GM19035 (cell line): Measurements from ENCODE around the gene TSSK3.

Experiments
- ATAC-seq: cut with Tn5 transposase; IDR thresholded peaks from one replicate; pipeline ENCODE4 v1.9.1; 2021; ENCODE audit not compliant: unreplicated experiment

Gene TSSK3, protein sequence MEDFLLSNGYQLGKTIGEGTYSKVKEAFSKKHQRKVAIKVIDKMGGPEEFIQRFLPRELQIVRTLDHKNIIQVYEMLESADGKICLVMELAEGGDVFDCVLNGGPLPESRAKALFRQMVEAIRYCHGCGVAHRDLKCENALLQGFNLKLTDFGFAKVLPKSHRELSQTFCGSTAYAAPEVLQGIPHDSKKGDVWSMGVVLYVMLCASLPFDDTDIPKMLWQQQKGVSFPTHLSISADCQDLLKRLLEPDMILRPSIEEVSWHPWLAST

DNA sequence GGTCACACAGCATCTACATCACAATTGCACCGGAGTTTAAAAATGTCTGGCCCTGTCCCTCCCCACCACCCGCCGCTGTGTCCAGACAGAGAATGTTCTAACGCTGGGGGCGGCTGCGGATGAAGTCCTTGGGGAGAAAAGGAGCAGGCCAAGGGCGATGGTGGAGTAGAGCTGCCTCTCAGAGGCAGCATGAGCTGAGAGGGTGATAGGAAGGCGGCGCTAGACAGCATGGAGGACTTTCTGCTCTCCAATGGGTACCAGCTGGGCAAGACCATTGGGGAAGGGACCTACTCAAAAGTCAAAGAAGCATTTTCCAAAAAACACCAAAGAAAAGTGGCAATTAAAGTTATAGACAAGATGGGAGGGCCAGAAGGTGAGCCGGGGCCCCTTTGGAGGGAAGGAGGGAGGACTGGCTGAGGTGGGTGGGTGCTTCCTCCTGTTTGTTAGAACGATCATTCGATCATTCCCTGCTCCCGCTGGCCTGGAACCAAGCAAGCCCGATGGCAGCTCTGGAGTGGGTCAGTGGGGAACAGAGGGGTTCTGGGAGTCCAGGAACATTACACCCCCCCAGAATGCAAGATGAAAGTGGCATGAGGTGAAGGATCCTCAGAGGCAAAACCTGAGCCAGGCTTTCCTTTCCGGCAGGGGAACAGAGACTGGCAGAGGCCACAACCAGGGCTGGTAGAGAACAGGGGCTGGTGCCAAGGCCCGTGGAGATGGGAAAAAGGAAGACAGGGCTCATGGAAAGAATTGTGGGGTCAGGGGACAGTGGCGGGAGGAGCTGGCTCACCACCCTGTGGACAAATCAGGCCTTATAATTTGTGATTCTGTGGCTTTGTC, at the start of gene TSSK3, which contains the start of gene FAM229A:
TSS of gene TSSK3 (plus strand) at position 66 of the 840 bp plus-strand sequence. CDS start at position 229, 163 bp downstream.
TSS of gene FAM229A (minus strand) at position 12 of the 840 bp plus-strand sequence. CDS start 394 bp downstream, outside the sequence.
- ATAC-seq: no peak

GRCh38 chr1:32316903-32317277, 45.4 kb upstream of the TSSK3 start:
- no peak for ATAC-seq

GRCh38 chr1:32318127-32318869, 44.0 kb upstream of the TSSK3 start:
- ATAC-seq: no peak

DNA sequence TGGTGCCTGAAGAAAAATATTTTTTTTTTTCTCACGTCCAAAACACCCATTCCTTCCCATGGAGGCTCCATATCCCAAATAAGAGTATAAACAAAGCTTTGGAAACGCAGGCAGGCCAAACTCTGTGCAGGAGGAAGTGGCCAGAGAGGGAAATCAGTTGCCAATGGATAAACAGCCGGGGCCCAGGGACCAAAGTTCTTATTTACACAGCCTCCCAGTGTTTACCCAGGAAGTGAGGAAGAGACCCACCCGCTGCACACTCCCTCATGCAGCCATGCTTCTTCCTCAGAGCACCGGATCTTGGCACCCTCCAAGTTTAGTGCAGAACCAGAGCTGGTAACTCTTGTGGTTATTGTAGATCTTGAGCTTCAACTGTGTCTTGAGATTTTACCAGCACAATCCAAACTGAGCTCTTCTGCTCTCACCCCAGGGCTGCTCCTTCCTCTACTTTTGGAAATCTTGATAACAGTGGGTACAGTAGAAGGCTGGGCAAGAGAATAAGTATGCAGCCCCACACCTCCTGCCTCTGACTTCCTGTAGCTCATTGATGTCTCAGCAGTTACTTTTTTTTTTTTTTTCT, 40.5 kb upstream of the TSSK3 start:
- ATAC-seq: no peak

GRCh38 chr1:32327204-32327603, 35.1 kb upstream of the TSSK3 start:
- ATAC-seq: no peak

- no peak for ATAC-seq
These were observed 32.3 kb upstream of the TSSK3 start for GRCh38 chr1:32329931-32330466.

GRCh38 chr1:32330558-32331151, 31.7 kb upstream of the TSSK3 start:
- no peak for ATAC-seq

- ATAC-seq: no peak
These were observed 30.8 kb upstream of the TSSK3 start for GRCh38 chr1:32331549-32331948.

- ATAC-seq: no peak
These were observed 29.9 kb upstream of the TSSK3 start for GRCh38 chr1:32332290-32333079.

DNA sequence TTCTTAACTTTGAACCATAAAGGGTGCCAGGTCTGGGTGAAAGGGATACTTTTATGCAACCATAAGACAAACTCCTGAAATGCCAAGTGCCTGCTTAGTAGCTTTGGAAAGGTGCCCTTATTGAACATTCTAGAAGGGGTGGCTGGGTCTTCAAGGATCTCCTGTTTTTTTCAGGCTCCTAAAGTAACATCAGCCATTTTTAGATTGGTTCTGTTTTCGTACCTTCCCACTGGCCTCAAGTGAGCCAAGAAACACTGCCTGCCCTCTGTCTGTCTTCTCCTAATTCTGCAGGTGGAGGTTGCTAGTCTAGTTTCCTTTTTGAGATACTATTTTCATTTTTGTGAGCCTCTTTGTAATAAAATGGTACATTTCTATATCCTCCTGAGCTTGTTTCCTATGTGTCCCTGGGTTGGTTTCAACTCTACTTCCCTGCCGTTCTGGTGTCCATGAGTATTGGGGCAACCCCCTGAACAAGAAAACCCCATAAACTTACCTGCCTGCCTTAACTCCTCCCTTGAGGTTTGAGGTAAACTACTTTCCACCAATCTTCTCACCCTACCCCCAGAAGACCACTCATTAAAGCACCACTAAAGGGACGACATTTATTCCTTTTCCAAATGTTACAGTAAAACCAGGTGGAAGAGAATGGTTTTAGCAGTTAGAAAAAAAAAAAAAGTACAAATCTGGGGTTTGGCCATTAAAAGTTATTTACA, 28.9 kb upstream of the TSSK3 start:
- ATAC-seq: no peak

- no peak for ATAC-seq
These were observed 28.0 kb upstream of the TSSK3 start for GRCh38 chr1:32334274-32334861.

GRCh38 chr1:32334864-32335534, 27.3 kb upstream of the TSSK3 start:
- ATAC-seq: peak; percentile 19

GRCh38 chr1:32335535-32335789, 26.9 kb upstream of the TSSK3 start:
- peak; percentile 10 for ATAC-seq

DNA sequence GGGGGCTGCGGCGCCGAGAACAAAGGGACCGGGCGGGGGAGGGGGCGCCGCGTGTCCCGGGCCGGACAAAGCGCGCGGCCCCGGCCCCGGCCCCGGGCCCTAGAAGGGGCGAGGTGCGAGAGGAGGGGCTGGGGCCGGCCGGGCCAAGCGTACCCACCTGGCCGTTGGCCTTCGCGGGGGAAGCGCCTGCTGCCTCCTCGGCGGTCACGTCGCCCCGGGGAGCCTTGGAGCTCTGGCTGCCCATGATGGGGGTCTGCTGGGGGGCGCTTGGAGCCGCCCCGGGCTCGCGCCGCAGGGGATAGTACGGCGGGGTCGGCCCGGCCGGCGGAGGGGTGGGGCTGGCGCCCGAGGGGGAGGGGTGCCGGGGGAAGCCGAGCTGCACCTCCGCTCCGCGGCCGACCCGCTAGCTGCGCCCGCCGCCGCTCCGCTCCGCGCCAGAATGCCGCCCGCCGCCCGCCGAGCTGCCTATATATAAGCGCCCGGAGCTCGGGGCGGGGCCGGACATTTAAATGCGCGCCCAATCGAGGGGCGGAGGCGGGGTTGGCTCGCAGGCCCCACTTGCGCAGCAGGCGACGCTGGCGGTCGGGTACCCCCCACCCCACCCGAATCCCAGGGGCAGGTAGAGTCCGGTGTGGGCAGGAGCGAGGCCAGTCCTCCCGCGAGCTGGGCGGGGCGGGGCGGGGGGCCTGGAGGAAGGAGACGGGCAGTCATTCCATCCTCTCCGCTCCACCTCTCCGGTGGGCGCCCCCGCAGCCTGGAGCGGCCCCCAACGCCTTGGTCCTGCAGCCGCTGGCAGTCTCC, 26.3 kb upstream of the TSSK3 start, which contains the start of gene MARCKSL1:
TSS of gene MARCKSL1 (minus strand) at position 444 of the 801 bp plus-strand sequence. CDS start at position 244, 200 bp downstream.
- ATAC-seq: peak; percentile 52

DNA sequence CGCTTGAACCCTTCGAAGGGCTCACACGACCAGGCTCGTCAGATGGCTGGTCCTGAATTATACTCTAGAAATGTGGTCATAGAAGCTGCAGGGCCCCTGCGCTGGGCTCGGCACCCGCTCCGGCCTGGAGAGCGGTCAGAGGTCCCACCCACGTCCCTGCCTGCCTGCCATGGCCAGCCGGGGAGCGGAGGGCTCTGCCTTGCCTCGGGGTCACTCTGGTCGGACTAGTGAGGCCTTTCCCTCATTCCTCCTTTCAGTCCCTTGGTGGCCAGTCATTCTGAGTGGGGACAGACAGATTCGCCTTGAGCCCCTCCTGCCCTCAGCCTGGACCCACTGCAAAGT, 25.8 kb upstream of the TSSK3 start:
- ATAC-seq: no peak

- ATAC-seq: no peak
These were observed 25.2 kb upstream of the TSSK3 start for GRCh38 chr1:32336963-32337675.
